Neural crest cell (in vitro differentiated cells): ENCODE data around the gene TRIM5. TPM values are rescaled to one million over a fixed set of nuclear protein-coding genes. Genes with fewer than 3 reads are reported as not detected.
A peak's percentile ranks its signal among the peaks of the same experiment; 100 is the strongest.
"Not testable (repeated sequence)": the region's sequence is repeated elsewhere in the genome, so short reads cannot be mapped to it uniquely, and the experiment has no call there.

Experiments
- DNase-seq: peaks from one replicate; pipeline ENCODE4 v3.0.0; 2021; ENCODE audit warnings: low read depth, mixed read lengths, low spot score
- H3K27ac Mint-ChIP-seq: one replicate; pipeline ENCODE4 v1.8.0; 2021; ENCODE audit warnings: mild to moderate bottlenecking, mixed read lengths; ENCODE audit not compliant: unreplicated experiment
- H3K27me3 Mint-ChIP-seq: 2 replicates; pipeline ENCODE4 v1.8.0; 2021; ENCODE audit warnings: low read depth, mild to moderate bottlenecking, mixed read lengths
- H3K36me3 Mint-ChIP-seq: 2 replicates; pipeline ENCODE4 v1.8.0; 2021; ENCODE audit warnings: low read depth, mild to moderate bottlenecking, mixed read lengths
- H3K4me1 Mint-ChIP-seq: 2 replicates; pipeline ENCODE4 v1.8.0; 2021; ENCODE audit warnings: mixed read lengths
- H3K4me3 Mint-ChIP-seq: one replicate; pipeline ENCODE4 v1.8.0; 2021; ENCODE audit warnings: mild to moderate bottlenecking, mixed read lengths
- H3K9me3 Mint-ChIP-seq: 2 replicates; pipeline ENCODE4 v1.8.0; 2021; ENCODE audit warnings: mixed read lengths
- CTCF ChIP-seq: fragments of 200-600 bp; sonication (generic); conservative IDR thresholded peaks from 2 replicates; pipeline ENCODE4 v1.5.0; 2021; ENCODE audit warnings: antibody characterized with exemption, mild to moderate bottlenecking
- total RNA-seq: library from RNA; stranded (reverse); gene quantifications from 2 replicates; pipeline ENCODE4 v1.2.1, GENCODE V29; 2021

The TRIM5 gene
- total RNA-seq, 1 donor from 2014 or later, result 34.0 TPM

- Mint-ChIP-seq H3K36me3 (peaks cover 3% of the 10 kb centered on the region), H3K27me3 (no peaks in the 10 kb centered on the region), H3K4me3 (no peak overlapping the region), H3K27ac (no peak overlapping the region), H3K4me1 (peaks cover 16% of the 10 kb centered on the region), H3K9me3 (no peaks in the 10 kb centered on the region)
- TF ChIP-seq CTCF, result no peak
- no peak for DNase-seq
These were observed 7.1 kb upstream of the TRIM5 start for GRCh38 chr11:5691964-5692361.

GRCh38 chr11:5691238-5691963 lies 6.5 kb upstream of the TRIM5 start:
- not testable (repeated sequence) for H3K9me3 Mint-ChIP-seq, H3K4me3 Mint-ChIP-seq

GRCh38 chr11:5690736-5691135 lies 5.9 kb upstream of the TRIM5 start:
- no peak overlapping the region for H3K4me3 Mint-ChIP-seq
- peaks cover 4% of the 10 kb centered on the region for H3K36me3 Mint-ChIP-seq
- TF ChIP-seq CTCF, result no peak
- no peak overlapping the region for H3K27ac Mint-ChIP-seq
- H3K9me3 Mint-ChIP-seq, result no peaks in the 10 kb centered on the region
- no peak for DNase-seq
- peaks cover 20% of the 10 kb centered on the region for H3K4me1 Mint-ChIP-seq
- H3K27me3 Mint-ChIP-seq, result no peaks in the 10 kb centered on the region

More at GRCh38 chr11:5691238-5691963, 6.5 kb upstream of the TRIM5 start:
- not testable (repeated sequence) for H3K36me3 Mint-ChIP-seq, H3K27me3 Mint-ChIP-seq, H3K27ac Mint-ChIP-seq, DNase-seq
- H3K4me1 Mint-ChIP-seq, result peaks cover 16% of the 10 kb centered on the region

GRCh38 chr11:5690216-5690615 lies 5.3 kb upstream of the TRIM5 start:
- H3K27ac Mint-ChIP-seq, result peak overlapping the region; percentile 78
- peaks cover 22% of the 10 kb centered on the region for H3K4me1 Mint-ChIP-seq
- H3K36me3 Mint-ChIP-seq, result peaks cover 4% of the 10 kb centered on the region
- H3K4me3 Mint-ChIP-seq, result no peak overlapping the region
- no peak for TF ChIP-seq CTCF
- H3K27me3 Mint-ChIP-seq, result no peaks in the 10 kb centered on the region
- H3K9me3 Mint-ChIP-seq, result no peaks in the 10 kb centered on the region
- no peak for DNase-seq

- H3K4me1 Mint-ChIP-seq, result peaks cover 28% of the 10 kb centered on the region
- H3K36me3 Mint-ChIP-seq, result peaks cover 7% of the 10 kb centered on the region
- H3K9me3 Mint-ChIP-seq, result no peaks in the 10 kb centered on the region
- TF ChIP-seq CTCF, result no peak
- DNase-seq, result no peak
- no peaks in the 10 kb centered on the region for H3K27me3 Mint-ChIP-seq
- H3K4me3 Mint-ChIP-seq, result peak within 1 kb of the TSS; percentile 7
- peak within 1 kb of the TSS; percentile 78 for H3K27ac Mint-ChIP-seq
These were observed 4.7 kb upstream of the TRIM5 start, which contains the start of gene TRIM22 for GRCh38 chr11:5689551-5689983. Gene TRIM22 (plus strand): TSS chr11:5689790. CDS start chr11:5696233, 6,443 bp downstream.

GRCh38 chr11:5688482-5688881 lies 3.6 kb upstream of the TRIM5 start:
- H3K4me3 Mint-ChIP-seq, result no peak overlapping the region

More at GRCh38 chr11:5688482-5688881, 3.6 kb upstream of the TRIM5 start:
- no peak for DNase-seq
- Mint-ChIP-seq H3K4me1 (peaks cover 39% of the 10 kb centered on the region), H3K27ac (no peak overlapping the region), H3K9me3 (peaks cover 2% of the 10 kb centered on the region), H3K36me3 (peaks cover 11% of the 10 kb centered on the region), H3K27me3 (no peaks in the 10 kb centered on the region)
- no peak for TF ChIP-seq CTCF
